Measurements from ENCODE around the gene DPYD.

Gene DPYD

DNA sequence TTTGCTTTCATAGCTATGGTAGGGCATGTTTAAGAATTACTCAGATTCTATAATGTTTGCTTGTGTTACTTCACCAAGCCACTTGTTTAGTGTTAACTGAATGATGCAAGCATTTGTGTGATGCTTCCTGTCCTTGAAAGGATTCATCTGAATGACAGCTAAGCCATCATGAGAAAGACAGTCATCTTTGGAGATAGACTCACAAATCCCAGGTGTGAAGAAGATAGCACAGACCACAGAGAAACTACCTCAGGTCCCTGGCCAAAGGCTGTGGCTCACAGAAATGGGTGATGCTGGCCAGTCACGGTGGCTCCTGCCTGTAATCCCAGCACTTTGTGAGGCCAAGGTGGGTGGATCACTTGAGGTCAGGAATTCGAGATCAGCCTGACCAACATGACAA lies 321.4 kb downstream of the DPYD start:
- DNase-seq: peak; percentile 1

DNA sequence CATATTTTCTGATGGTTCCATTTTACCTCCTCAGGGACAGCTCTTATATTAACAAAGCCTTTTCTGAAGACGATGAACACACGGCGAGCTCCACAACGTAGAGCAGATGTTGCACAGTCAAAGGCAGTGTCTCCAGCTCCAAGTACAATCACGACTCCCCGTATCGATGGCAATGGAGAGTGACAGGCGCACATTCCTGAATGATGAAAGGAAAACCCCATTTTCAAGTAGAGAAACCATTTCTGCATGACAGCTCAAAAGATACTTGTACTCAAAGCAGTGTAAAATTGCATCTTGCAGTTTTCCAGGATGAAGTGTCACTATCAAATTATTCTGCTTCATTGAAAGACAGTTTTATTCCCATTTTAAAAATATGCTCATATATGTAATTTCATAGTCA lies 327.6 kb downstream of the DPYD start:
- DNase-seq: no peak

DNA sequence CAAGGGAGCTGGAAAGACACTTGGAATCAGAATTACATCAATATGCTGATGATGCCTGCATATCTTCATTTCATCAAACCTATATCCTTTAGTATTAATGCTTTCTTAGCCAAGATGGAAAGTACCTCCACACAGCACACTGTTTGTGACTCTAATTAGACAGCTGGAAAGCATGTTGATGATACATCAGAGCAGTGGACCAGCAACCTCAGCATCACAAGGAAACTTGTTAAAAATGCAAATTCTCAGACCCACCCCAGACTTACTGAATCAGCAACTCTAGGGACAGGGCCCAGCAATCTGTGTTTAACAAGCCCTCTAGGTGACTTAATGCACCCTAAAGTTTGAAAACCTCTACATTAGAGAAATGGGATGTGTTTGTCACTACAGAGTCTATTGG lies 332.1 kb downstream of the DPYD start:
- DNase-seq: no peak

DNA sequence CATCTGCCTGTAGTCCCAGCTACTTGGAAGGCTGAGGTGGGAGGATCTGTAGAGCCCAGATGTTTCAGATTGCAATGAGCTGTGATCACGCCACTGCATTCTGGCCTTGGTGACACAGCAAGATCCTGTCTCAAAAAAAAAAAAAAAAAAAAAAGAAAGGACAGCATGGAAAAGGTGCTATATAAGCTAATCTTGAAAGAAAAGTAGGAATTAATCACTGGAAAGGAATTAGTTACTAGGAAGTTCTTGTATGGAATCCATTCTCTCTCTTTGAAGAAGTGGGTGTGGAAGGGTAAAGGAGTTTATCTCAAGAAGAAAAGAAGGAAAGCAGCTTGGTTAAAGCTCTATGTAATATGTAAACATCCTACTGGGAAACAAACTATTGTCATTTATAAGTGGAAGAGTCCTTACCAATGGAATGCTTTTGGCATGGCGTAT lies 339.2 kb downstream of the DPYD start:
- no peak for DNase-seq

DNA sequence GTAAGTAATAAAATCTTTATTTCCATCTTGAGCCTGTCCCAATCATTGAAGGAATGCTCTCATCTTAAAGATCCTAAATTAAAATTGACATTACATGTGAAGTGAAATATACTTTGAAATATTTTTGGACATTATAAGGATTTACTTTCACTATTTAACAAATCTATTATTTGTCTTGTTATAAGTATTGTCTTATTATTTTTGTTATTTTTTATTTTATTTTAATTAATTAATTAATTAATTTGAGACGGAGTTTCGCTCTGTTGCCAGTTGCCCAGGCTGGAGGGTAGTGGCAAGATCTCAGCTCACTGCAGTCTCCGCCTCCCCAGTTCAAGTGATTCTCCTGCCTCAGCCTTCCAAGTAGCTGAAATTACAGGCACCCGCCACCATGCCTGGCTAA lies 343.2 kb downstream of the DPYD start:
- DNase-seq: no peak

DNA sequence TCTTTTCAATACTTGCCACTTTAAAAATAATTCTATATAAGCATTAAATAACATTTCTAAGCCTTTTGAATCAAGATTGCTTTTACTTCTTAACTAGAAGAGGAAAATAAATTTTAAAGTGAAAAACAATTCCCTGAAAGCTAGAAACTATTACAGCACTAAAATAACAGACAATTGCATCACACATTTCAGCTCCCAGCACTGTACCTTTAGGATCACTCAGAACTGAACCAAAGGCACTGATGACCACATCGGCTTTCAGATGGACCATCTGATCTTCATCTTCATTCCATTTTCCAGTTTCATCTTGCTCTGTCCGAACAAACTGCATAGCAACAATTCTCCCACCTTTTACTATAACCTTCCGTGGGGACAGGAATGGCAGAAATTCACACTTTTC lies 347.3 kb downstream of the DPYD start:
- no peak for DNase-seq

DNA sequence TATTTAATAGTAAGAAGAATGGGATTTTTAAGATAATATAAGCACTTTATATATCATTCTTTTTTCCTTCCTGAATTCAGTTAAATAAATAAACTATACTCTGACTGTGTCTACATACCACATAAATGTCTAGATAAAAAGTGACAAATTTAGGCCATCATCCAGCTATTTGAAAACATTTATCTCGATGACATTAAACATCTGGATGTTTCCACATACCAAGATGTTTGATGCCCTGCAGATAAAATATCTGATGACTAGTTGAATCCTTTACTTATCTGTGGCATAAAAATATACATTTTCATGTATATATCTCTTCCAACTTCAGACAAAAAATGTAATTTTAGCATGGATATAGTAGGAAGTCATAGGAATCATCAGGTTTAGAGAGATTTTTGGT lies 348.3 kb downstream of the DPYD start:
- no peak for DNase-seq

DNA sequence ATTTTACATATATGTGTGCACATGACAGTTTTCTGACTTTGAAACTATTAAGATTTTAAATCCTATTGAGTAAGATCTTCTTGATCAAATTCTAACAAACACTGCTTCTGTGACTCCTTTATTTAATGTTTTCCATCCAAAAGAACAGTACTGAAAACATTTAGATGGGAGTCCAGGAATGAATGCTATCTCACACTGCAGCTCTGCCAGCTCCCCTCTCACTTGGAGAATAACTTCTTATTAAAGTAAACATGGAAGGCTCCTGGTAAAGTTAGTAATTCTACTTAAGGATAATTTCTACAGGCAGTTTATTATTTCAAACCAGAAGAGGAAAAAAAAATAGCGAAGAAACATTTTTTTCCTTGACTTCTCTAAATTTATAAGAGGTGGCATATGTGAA lies 349.1 kb downstream of the DPYD start:
- DNase-seq: no peak

DNA sequence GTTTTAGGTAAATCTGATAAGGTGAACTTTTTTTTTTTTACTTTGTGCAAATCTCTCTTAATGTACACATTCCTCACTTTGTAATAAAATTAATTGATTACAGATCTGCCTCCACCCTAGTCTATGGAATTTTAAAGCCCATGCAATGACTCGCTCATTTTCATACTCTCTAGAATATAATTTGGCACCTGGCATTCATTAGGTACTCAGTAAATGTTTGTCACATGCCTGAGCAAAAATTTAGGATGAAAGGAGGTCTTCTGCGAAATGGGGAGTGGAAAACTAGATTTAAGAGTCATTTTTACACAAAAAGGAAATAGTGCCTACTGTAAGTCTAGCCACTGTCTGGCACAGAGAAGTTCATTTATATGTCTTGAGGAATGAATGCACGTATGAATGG lies 350.1 kb downstream of the DPYD start:
- no peak for DNase-seq

DNA sequence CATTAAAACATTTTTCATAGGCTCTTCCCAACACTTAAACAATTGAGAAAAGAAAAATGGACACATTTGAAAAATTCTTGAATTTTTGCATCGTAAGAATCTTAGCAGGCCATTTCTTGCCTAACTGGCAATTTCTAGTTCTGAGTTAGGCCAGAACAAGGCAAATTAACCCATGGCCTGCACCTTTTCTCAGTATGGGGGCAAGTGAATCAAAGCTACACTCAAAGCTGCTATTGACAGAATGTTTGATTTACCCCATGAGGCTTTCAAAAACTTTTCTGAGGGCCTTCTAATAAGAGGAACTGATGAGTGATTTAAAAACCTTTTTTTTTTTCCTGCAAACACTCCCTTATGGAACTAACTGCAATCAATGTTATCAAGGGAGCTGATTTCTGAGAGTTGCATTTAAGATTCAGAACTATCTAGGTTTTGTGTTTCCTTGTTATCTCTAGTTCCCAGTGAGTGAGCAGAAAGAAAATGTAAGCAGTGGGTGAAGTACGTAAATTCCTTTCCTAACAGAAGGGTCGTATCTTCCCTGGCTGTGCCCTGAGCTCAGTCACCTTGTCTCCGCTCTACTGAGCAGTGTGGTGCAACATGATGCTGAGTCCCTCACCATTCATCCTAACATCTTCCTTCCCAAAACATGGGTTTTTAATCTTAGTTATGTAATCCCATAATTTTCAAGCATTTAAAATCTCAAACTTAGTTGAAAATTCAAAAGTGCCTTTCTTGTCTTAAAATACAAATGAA lies 353.7 kb downstream of the DPYD start:
- no peak for DNase-seq

DNA sequence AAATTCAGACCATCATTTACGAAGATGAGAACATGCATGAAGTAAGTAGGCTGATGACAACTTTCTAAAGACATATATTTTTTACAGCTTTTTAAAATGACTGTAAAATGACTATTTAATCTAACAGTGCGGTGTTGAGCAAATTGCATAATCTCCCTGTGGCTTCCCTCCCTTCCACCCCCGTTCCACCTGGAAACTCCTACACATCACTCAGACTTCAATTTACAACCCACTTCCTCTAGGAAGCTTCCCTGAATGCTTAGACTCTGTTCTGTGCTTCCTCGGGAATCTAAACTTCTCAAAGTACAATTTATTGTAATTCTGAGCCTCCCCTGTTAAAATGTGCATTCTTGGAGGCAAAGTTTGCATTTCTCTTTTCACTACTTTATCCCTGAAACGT lies 354.9 kb downstream of the DPYD start:
- DNase-seq: no peak

DNA sequence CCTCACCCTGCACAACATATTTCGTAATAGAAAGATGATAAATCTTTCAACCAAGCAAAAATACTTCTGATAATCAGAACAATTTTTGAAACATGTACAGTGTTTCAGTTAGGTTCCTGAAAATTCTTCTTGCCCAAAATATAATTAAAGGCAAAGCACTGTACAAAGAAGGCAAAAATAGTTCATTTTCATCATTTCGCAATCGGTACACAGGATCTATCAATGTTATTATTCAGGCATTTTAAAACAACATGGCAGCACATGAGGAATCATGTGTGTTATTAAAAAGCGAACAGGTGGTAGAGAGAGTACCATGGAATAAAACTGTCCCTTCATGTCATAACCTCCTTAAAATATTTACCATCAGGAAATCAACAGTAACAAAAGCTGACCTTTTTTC lies 356.9 kb downstream of the DPYD start:
- no peak for DNase-seq

DNA sequence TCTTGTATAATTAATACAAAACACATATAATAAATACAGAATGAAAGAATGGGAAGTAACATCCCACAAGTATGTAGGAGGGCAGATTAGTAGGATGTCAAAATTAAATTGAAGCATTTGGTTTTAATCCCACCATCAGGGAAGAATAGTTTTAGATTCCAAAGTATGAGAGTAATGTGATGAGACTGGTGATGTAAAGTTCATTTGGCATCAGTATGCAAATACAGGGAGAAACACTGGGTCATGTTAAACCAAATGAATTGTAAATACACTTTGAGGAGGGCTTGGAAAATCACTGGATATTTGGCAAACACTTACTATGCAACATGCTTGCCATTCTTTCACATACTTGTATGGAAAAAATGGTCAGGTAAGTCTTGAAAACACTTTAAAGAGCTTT lies 358.8 kb downstream of the DPYD start:
- DNase-seq: no peak

DNA sequence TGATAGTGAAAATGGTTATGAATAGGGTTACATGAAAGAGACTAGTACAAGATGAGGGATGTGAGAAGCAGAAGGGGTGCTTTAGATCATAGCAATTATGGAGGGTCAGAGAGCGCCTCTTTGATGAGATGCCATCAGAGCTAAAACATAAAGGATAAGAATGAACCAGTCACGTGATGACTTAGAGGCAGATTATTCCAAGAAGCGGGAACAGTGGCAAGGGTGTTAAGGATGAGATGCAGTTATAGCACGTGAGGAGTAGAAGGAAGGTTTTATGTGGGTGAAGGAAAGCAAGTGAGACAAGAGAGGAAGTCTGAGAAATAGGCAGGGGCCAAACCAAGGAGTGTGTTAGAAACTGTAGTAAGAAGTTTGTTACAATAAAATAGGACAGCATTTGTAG lies 360.1 kb downstream of the DPYD start:
- no peak for DNase-seq

DNA sequence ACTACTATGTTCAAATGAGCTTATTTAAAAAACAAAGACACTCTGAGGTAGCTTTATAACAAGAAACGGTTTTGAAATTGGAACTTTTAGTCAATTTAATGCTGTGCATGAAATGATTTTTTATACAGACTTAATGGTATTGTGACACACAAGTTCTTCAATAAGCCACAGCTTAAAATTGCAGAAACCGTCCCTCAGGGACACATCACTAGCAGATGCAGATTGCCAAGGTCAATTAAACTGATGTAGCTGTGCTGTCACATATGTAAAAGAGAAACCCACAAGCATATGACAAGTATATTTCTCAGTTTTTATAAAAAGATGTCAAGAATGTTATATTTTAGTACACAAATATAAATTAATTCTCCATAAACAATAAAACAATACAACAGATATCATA lies 366.9 kb downstream of the DPYD start:
- DNase-seq: no peak

DNA sequence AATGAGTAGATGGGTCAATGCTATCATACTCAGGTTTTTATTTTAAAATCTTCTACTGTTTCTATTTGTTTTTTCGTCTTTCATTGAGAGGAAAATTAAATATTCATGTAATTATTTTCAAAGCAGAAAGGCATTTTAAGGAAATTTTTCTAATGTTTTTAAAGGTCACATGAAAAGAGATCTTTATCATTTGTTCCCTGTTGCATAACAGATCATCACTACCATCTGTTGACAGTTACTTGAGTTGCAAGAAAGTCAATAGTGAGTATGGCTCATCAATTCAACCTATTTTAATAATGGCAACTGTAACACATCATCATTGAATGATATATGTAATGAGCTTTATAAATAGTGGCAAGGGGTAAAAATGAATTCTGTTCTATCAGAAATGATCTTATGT lies 369.7 kb downstream of the DPYD start:
- DNase-seq: no peak

DNA sequence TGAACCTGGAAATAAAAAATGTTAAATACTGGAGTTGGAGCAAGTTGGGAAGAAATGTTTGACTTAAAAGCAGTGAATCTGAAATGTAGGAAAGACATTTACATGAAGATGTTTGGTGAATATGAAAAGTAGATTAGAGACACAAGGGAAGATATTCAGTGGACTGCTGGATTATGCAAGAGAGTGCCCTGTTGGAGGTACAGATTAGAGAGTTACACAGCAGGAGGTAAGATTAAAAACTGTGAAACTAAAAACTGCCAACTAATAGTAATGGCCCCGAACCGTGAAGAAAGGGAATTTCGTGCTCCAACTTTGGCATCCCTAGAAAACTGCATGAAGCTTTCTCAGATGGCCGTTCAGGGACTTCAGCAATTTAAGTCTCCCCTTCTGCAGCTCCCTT lies 375.4 kb downstream of the DPYD start:
- no peak for DNase-seq

DNA sequence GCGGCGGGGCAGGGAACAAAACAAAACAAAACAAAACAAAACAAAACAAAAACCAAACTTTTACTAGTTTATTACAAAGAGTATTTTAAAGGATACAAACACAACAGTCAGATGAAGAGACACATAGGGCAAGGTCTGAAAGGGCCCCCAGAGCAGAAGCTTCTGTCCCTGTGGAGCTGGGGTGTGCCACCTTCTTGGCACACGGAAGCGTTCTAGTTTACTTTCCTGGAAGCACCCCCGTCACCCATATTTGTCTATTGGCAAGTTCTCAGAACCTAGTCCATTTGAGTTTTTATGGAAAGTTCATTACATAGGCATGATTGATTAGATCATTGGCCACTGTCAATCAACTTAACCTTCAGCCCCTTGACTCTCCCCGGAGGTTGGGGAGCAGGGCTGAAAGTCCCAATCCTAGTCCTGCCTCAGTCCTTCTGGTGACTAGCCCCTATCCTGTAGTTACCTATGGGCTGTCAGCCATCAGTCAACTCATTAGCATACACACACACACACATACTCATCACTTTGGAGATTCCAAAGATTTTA lies 380.4 kb downstream of the DPYD start:
- DNase-seq: no peak

DNA sequence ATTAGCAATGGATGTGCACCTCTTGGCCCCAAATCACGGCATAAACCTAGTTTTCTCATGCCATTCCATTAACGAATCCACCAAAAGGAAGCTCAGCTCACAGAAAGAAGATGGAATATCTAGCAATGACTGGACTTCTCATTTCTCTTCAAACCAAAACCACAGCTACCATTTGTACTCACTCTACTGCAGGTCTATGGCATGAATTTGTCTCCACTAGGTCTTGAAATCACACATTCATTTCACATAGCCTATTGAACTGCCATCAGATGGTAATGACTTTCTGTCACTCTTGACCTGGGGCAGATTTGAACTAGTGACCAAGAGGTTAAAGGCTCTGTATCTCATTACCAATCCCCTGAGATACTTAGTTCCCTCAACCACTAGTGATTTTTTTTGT lies 382.7 kb downstream of the DPYD start:
- DNase-seq: no peak

DNA sequence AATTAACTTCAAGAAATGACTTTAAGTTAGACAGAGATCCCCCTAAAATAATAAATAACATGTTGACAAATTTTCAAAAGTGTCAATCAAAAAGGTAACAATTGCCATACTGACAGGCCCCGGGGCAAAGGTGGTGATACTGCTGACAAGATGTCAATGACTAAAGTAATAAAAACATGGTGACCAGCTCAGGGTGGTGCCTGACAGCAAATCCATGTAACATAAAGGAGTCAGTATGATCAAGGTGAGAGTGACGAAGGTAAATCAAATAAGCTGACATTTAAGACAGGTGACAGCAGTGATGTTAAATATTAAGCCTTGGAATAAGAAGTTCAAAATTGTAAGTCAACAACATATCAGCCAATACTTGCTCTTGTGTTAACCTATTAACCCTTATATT lies 387.5 kb downstream of the DPYD start:
- no peak for DNase-seq

DNA sequence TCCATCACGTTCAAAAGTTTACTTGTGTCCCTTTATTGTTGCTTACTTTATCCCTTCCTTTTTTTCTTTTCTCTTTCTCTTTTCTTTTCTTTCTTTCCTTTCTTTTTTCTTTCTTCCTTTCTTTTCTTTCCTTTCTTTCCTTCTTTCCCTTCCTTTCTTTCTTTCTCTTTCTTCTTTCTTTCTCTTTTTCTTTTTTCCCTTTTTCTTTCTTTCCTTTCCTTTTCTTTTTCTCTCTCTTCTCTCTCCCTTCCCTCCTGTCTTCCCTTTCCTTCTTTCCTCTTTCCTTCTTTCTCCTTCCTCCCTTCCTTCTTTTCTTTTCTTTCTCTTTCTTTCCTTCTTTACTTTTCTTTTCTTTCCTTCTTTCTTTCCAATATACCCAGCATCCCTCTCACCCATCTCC lies 391.2 kb downstream of the DPYD start:
- no peak for DNase-seq

DNA sequence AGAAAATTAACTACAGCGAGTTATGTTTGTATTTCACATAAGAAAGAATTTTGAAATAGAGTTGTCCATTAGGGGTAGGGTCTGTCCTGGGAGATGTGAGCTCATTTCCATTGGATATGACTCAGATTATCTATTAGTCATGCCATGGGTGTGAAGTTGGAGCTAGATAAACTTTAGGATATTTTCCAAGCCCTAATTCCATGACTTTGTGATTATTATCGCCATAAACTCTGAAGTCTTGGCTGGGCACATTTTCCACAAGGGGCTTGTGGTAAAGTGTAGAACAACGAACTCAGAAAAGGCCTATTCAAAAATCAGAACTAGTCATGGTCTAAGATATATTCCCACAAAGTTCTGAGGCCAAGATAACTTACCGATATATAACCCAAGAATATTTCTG lies 396.6 kb downstream of the DPYD start:
- no peak for DNase-seq

DNA sequence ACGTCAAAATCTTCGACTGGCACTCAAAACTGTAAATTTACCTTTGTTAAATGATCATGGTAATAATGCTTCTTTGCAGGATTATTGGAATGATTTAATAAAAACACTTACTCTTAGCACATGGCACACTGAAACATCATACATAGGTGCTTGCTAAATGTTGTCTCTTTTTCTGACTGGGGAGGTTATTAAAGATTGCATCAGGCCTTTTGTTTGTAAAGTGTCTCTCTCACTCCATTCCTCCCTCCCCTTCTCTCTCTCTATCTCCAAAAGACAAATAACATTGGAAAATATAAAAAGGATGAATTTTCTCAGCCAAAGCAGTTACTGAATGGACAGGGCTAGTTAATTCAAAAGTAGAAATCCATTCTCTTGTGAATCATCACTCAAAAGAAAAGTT lies 404.2 kb downstream of the DPYD start:
- no peak for DNase-seq

DNA sequence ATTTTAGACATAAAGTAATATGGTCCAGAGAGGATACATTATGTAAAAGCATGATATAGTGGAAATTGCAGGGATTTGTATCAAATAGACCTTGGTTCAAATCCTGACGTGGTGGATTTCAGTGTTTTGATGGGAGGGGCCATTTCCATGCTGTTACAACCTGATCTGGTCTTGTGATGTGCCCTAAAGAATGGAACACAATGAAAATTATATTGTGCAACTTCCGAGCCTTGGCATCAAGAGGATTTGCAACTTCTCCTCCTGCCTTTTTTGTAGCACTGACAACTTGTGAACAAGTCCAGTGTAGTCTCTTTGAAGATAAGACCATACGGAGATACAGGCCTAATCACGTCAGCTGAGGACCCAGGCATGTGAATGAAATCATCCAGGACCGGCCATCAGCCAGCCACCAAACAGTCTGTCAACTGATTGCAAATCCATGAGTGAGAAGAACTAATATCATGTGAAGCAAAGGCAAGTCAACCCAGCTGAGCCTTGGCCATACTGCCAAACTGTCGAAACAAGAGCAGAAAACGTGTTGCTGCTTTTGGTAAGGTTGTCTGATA lies 412.1 kb downstream of the DPYD start:
- no peak for DNase-seq

DNA sequence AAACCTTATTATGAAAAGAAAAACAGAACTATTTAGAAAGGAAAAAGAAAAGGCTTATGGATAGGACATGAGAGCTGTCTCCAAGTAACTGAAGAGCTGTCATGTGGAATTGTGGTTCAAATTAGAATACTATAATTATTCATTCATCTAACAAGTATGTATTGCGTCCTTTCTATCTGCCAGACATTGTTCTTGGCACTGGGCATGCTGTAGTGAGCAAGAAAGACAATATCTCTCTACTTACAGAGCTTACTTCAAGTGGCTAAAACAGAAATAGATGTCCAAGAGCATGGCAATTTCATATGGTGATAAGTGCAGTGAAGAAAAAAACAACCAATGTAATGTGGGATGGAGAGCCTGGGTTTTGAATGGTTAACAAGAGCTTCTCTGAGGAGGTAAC lies 413.0 kb downstream of the DPYD start:
- no peak for DNase-seq
